Pancreas (tissue), 10 donors: ENCODE results near the gene PLA2G15. TPM values are rescaled to one million over a fixed set of nuclear protein-coding genes. Genes with fewer than 3 reads are reported as not detected.

ENCODE experiments used
- ATAC-seq, 4 donors: fragments of 200-7000 bp; cut with Tn5 transposase; one replicate each; pipeline versions ENCODE4 v1.8.0 to v1.9.1; 2020; ENCODE audit warnings: mild to moderate bottlenecking in 4 of 4, moderate library complexity in 4 of 4
- DNase-seq, 6 donors: peaks; one replicate each; pipeline ENCODE4 v3.0.0-alpha.2; 2020
- FAIRE-seq: peaks from 2 replicates; lab custom pipeline; 2012; peaks lifted over from hg19 to GRCh38; lab: Jason Lieb, UNC
- H3K27ac ChIP-seq, 4 donors: fragments of 200-600 bp; sonication (generic); 1 replicate in 3 of 4; 2 replicates in 1 of 4; pipeline versions ENCODE4 v1.5.0 to v1.8.0; 2020
- H3K27me3 ChIP-seq, 4 donors: fragments of 200-600 bp; one replicate each; pipeline ENCODE4 v1.8.0; 2021
- H3K36me3 ChIP-seq, 3 donors: fragments of 200-600 bp; sonication (generic) in 1 of 3; one replicate each; pipeline versions ENCODE4 v1.5.0 to v1.8.0; 2020 to 2021
- H3K4me1 ChIP-seq, 3 donors: fragments of 200-600 bp; one replicate each; pipeline ENCODE4 v1.8.0; 2021
- H3K4me3 ChIP-seq, 4 donors: fragments of 200-600 bp; sonication (generic) in 2 of 4; one replicate each; pipeline versions ENCODE4 v1.5.0 to v1.8.0; 2020 to 2021
- H3K9me3 ChIP-seq, 4 donors: fragments of 200-600 bp; one replicate each; pipeline ENCODE4 v1.8.0; 2021
- WGBS, 2 donors: extraction: QIAGEN DNeasy Blood & Tissue Kit; methylation state at CpG; one replicate each; pipeline ENCODE4 v1.1.7; 2013; 5-methylcytosine and 5-hydroxymethylcytosine counted together
- intact Hi-C, 3 donors: fragments of 100-400 bp; cut with DNase I; formaldehyde crosslinking; loops; one replicate each; pipeline versions ENCODE4 v1.11.1 to v1.14.2; 2022
- polyA plus RNA-seq, 2 donors: library from polyadenylated mRNA; stranded (reverse); fragments of 200-250 nt; gene quantifications; one replicate each; pipeline ENCODE4 v1.2.3, GENCODE V29; 2013
- total RNA-seq, 6 donors: library from RNA; stranded (reverse); fragmentation: NEBNext Ultra II Directional in 4 of 6; extraction: Animal tissue kit (Norgen Biotek cat#: 25700) in 4 of 6; gene quantifications; one replicate each; pipeline versions ENCODE4 v1.2.1 to v1.2.4, GENCODE V29; 2021 to 2023
- TF ChIP-seq, protein P1 (sequence below), 4 donors: fragments of 200-600 bp; sonication (generic) in 3 of 4; IDR thresholded peaks; one replicate each; pipeline versions ENCODE4 v1.5.0 to v1.8.0; 2021; ENCODE audit warnings: antibody characterized with exemption in 4 of 4
- donor health status: healthy with polysubstance abuse.
- donor health status: DM: no; HTN: no; CAD: no; lungs with moderate emphysema.
- donor health status: DM: no; HTN: no; CAD: no.
- donor health status: control.
- donor health status: control.
- donor health status: Bipolar disorder and iron deficiency.
- donor health status: DM: yes; HTN: yes; CAD: no.
- donor health status: DM: no; HTN: no; CAD: no.
- donor health status: DM: no; HTN: no; CAD: no.
- donor health status: DM: yes; HTN: yes; CAD: no.

Gene PLA2G15
- total and polyA plus RNA-seq, 8 donors, result 3.5 to 14.1 (median 5.6) TPM

- Histone ChIP-seq H3K27me3 (no peaks in the 10 kb centered on the region), H3K4me3 (no peak overlapping the region), H3K36me3 (no peaks in the 10 kb centered on the region), H3K27ac (no peak overlapping the region), H3K9me3 (no peaks in the 10 kb centered on the region), H3K4me1 (peaks cover 0 to 12% (median under 1%) of the 10 kb centered on the region in 3 donors)
- WGBS, 2 donors, result 0% methylated on average over 1 of the region's 1 CpG
- TF ChIP-seq, protein P1, sequence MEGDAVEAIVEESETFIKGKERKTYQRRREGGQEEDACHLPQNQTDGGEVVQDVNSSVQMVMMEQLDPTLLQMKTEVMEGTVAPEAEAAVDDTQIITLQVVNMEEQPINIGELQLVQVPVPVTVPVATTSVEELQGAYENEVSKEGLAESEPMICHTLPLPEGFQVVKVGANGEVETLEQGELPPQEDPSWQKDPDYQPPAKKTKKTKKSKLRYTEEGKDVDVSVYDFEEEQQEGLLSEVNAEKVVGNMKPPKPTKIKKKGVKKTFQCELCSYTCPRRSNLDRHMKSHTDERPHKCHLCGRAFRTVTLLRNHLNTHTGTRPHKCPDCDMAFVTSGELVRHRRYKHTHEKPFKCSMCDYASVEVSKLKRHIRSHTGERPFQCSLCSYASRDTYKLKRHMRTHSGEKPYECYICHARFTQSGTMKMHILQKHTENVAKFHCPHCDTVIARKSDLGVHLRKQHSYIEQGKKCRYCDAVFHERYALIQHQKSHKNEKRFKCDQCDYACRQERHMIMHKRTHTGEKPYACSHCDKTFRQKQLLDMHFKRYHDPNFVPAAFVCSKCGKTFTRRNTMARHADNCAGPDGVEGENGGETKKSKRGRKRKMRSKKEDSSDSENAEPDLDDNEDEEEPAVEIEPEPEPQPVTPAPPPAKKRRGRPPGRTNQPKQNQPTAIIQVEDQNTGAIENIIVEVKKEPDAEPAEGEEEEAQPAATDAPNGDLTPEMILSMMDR (IDR thresholded peaks at IDR 0.05), result no peak
- no peak for DNase-seq
- intact Hi-C loops, result no loop called here
- no peak for FAIRE-seq
- no peak for ATAC-seq
Observed at GRCh38 chr16:68270353-68270752, 25.2 kb downstream of the PLA2G15 start.

GRCh38 chr16:68272507-68273209 lies 27.5 kb downstream of the PLA2G15 start:
- H3K36me3 ChIP-seq, result no peaks in the 10 kb centered on the region
- DNase-seq, result peak in 2 of 6 donors; percentile 35 to 45
- no peak overlapping the region for H3K4me3 ChIP-seq
- intact Hi-C loops, result no loop called here
- no peaks in the 10 kb centered on the region for H3K27me3 ChIP-seq
- H3K27ac ChIP-seq, result no peak overlapping the region
- peak in 3 of 4 donors; percentile 33 to 62 (median 53) for ATAC-seq
- H3K9me3 ChIP-seq, result no peaks in the 10 kb centered on the region
- H3K4me1 ChIP-seq, result peaks cover 0 to 6% (median 0%) of the 10 kb centered on the region in 3 donors
- TF ChIP-seq, protein P1 (IDR thresholded peaks at IDR 0.05), result no peak
- no peak for FAIRE-seq
- 27 to 36% methylated on average over 4 of the region's 4 CpGs for WGBS, 2 donors

GRCh38 chr16:68273459-68273858 lies 28.3 kb downstream of the PLA2G15 start:
- no peak overlapping the region for H3K27ac ChIP-seq
- H3K4me1 ChIP-seq, result peaks cover 0 to 6% (median 0%) of the 10 kb centered on the region in 3 donors
- ATAC-seq (no peak), DNase-seq (no peak), FAIRE-seq (no peak)
- H3K4me3 ChIP-seq, result no peak overlapping the region
- 93 to 96% methylated on average over 5 of the region's 5 CpGs for WGBS, 2 donors
- TF ChIP-seq, protein P1 (IDR thresholded peaks at IDR 0.05), result no peak
- no peaks in the 10 kb centered on the region for H3K9me3 ChIP-seq
- intact Hi-C loops, result no loop called here
- H3K36me3 ChIP-seq, result no peaks in the 10 kb centered on the region
- no peaks in the 10 kb centered on the region for H3K27me3 ChIP-seq

DNA sequence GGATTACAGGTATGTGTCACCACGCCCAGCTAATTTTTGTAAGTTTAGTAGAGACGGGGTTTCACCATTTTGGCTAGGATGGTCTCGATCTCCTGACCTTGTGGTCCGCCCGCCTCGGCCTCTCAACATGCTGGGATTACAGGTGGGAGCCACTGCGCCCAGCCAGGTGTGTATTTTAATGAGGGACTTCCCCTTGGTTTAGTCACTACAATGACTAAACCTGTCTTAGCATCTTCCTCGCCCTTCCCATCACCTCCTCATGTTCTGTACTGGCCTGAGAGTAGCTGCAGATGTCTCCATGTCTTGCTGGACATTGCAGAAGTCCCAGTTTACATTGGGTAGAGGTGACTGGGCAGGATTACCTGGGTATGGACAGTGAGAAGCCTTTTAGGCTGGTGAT lies 28.7 kb downstream of the PLA2G15 start:
- Histone ChIP-seq H3K27me3 (no peaks in the 10 kb centered on the region), H3K27ac (no peak overlapping the region), H3K4me1 (peaks cover 0 to 6% (median 0%) of the 10 kb centered on the region in 3 donors), H3K36me3 (no peaks in the 10 kb centered on the region), H3K9me3 (no peaks in the 10 kb centered on the region), H3K4me3 (no peak overlapping the region)
- TF ChIP-seq, protein P1 (IDR thresholded peaks at IDR 0.05), result no peak
- DNase-seq (no peak), ATAC-seq (no peak), FAIRE-seq (no peak)
- intact Hi-C loops, result no loop called here
- 95 to 99% methylated on average over 8 of the region's 8 CpGs for WGBS, 2 donors

DNA sequence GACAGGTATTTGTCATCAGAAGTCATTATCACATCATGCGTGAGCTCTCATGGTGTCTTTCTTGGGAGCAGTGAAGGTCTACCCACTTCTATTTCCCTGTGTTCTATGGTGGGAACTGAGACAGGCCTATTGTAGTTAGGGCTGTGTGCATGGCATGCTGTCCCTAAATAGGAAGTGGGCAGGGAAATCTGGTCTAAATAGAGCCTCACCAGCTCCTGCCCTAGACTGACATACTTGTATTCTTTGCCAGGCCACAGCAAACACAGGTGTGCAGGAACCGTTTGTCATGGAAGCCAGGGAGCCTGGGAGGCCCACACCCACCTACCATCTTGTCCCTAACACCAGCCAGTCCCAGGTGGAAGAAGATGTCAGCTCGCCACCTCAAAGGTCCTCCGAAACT lies 29.3 kb downstream of the PLA2G15 start:
- FAIRE-seq (no peak), DNase-seq (no peak), ATAC-seq (no peak)
- WGBS, 2 donors, result 82 to 90% methylated on average over 4 of the region's 4 CpGs
- Histone ChIP-seq H3K27me3 (no peaks in the 10 kb centered on the region), H3K4me3 (no peak overlapping the region), H3K27ac (no peak overlapping the region), H3K9me3 (no peaks in the 10 kb centered on the region), H3K36me3 (no peaks in the 10 kb centered on the region), H3K4me1 (peaks cover 0 to 6% (median 0%) of the 10 kb centered on the region in 3 donors)
- TF ChIP-seq, protein P1 (IDR thresholded peaks at IDR 0.05), result no peak
- intact Hi-C loops, result no loop called here
